Naive thymus-derived CD8-positive, alpha-beta T cell (primary cell): ENCODE data around the gene GRK6. TPM values are rescaled to one million over a fixed set of nuclear protein-coding genes. Genes with fewer than 3 reads are reported as not detected.

Source experiments
- ATAC-seq, 2 donors: fragments of 150-1000 bp; cut with Tn5 transposase in 1 of 2; sonication (Bioruptor Pico), chemical (Tn5 transposase) in 1 of 2; 1 replicate in 1 of 2; 2 replicates in 1 of 2; pipeline ENCODE4 v1.10.0; 2021; ENCODE audit warnings: mild to moderate bottlenecking in 2 of 2, moderate library complexity in 2 of 2
- POLR2A ChIA-PET: fragments of 350-600 bp; sonication (Branson Sonifier 250); formaldehyde crosslinking; loops from one replicate; lab custom pipeline; 2021; ENCODE audit warnings: antibody characterized with exemption; lab: Charles Lee
- DNase-seq, 10 donors: peaks; one replicate each; pipeline versions ENCODE4 v3.0.0 to v3.0.0-alpha.2; 2020 to 2022
- H3K27ac Mint-ChIP-seq, 10 donors: one replicate each; pipeline ENCODE4 v1.8.0; 2020 to 2022; ENCODE audit warnings: mild to moderate bottlenecking in 10 of 10, mixed read lengths in 10 of 10, moderate library complexity in 4 of 10, inconsistent platforms in 1 of 10
- H3K27me3 Mint-ChIP-seq, 5 donors: one replicate each; pipeline ENCODE4 v1.8.0; 2021 to 2022; ENCODE audit warnings: mixed read lengths in 5 of 5
- H3K36me3 Mint-ChIP-seq, 3 donors: one replicate each; pipeline ENCODE4 v1.8.0; 2020 to 2022; ENCODE audit warnings: mixed read lengths in 3 of 3, mild to moderate bottlenecking in 2 of 3, inconsistent platforms in 1 of 3
- H3K4me1 Mint-ChIP-seq, 4 donors: one replicate each; pipeline ENCODE4 v1.8.0; 2021 to 2022; ENCODE audit warnings: mixed read lengths in 4 of 4
- H3K4me3 Mint-ChIP-seq, 10 donors: one replicate each; pipeline ENCODE4 v1.8.0; 2020 to 2022; ENCODE audit warnings: mild to moderate bottlenecking in 10 of 10, mixed read lengths in 10 of 10, moderate library complexity in 6 of 10, inconsistent platforms in 1 of 10
- H3K9me3 Mint-ChIP-seq, 9 donors: one replicate each; pipeline ENCODE4 v1.8.0; 2020 to 2022; ENCODE audit warnings: mixed read lengths in 9 of 9, mild to moderate bottlenecking in 3 of 9, inconsistent platforms in 1 of 9, moderate library complexity in 1 of 9
- polyA plus RNA-seq, 3 donors: library from polyadenylated mRNA; unstranded; fragments of 300-500 nt; fragmentation: Illumina TruSeq; gene quantifications; one replicate each; pipeline ENCODE4 v1.2.3, GENCODE V29; 2021
- total RNA-seq, 8 experiments: library from RNA in 2 of 8; stranded (reverse) in 2 of 8; gene quantifications; one replicate each; pipeline ENCODE4 v1.2.3 and lab custom pipeline; 2021 to 2026

GRK6 gene
- total RNA-seq (100 to 1,000 TPM; 176 to 181 TPM), polyA plus RNA-seq (100 to 1,000 TPM in 2 of 3 donors, 10 to 100 TPM in 1; 83.1 to 204 (median 104) TPM), total RNA-seq (lab: John Stamatoyannopoulos, UW) (89.4 to 215 (median 182) reads per million in 6 experiments)

DNA sequence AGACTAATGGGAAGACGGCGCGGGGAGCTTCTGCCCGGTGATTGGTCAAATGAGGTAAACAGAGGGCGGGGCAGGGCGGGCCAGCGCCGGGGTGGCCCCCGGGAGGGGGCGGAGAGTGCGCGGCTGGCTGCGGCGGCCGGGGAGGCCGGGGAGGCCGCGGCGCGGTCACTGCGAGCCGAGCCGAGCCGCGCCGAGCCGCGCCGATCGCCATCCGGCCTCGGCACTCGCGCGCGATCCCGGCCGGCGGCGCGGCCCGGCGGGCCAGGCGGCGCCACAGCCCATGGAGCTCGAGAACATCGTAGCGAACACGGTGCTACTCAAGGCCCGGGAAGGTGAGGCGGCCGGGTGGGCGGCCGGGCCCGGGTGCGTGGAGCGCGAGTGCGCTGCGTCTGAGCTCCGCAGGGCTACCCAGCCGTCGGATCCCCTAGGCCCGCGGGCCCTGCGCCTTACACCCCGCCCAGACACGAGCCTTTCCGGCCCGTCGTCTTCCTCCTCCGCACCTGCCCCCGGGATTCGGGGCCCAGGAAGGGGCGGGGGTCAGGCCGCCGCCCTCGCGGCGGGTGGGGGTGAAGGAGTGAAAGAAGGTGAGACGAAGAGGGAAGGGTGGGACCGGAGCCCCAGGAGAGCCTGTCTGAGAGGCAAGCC, at the start of gene GRK6:
GRK6 (plus strand) TSS at position 111 of the 645 bp plus-strand sequence; CDS start at position 281, 170 bp downstream.
- Mint-ChIP-seq H3K4me1 (peaks cover 30 to 65% (median 56%) of the 10 kb centered on the region in 4 donors), H3K27me3 (no peaks in the 10 kb centered on the region), H3K4me3 (peak within 1 kb of the TSS; percentile 82 to 98 (median 94)), H3K27ac (peak within 1 kb of the TSS; percentile 92 to 100 (median 98)), H3K36me3 (peaks cover 0 to 20% (median 2%) of the 10 kb centered on the region in 3 donors), H3K9me3 (no peaks in the 10 kb centered on the region)
- ATAC-seq (peak; percentile 24 to 29), DNase-seq (peak; percentile 58 to 88 (median 67))
- POLR2A ChIA-PET: interaction anchor here (0.7 to 34.6 kb wide), 19 partner anchors 8 to 895 kb away, joined by 3 to 1530 read pairs (median 6); partner anchors contain the start of genes F12, LMAN2, NSD1 and PRR7

DNA sequence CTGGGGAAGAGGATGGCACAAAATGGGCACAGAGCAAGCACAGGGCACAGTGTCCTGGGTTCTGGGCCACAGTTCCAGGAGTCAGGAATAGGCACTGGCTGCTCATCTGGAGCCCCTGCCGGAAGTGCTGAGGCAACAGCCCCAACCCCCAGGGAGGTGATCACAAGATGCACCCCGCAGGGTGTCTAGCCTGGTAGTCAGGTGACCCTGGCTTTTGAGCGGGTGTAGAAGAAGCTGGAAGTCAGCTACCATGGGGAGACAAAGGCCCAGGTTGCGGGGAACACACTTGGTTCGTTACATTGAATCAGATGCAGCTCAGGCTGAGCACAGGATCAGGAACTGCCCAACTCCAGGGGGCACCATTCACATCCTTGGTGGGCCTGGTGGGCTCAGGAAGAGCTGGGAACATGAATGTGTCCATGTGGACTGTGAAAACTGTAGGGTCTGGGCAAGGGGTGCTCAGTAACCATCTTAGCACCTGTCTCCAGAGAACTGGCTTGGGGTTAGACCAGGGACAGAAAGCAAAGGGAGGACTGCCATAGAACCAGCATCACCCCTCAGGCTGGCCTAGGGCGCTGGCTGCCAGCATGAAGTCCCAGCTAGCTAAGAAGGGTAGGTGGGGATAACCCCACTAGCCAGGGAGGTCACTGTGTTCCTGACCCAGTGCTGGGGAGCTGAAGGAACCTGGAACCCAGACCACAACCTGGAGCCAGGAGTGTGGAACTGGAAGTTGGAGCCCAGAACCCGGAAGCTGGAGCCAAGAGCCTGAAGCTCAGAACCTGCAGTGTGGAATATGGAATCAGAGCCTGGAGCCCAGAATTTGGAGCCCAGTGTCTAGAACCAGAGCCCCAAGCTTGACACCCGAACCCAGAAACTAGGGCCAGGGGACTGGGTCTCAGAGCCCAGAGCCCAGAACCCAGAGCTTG, 48.4 kb upstream of the GRK6 start:
- no peak for DNase-seq
- Mint-ChIP-seq H3K27ac (peak overlapping the region in 9 of 10 donors; percentile 14 to 94 (median 71)), H3K9me3 (no peaks in the 10 kb centered on the region), H3K36me3 (peaks cover 0 to 6% (median 0%) of the 10 kb centered on the region in 3 donors), H3K27me3 (no peaks in the 10 kb centered on the region), H3K4me3 (no peak overlapping the region), H3K4me1 (peaks cover 28 to 73% (median 53%) of the 10 kb centered on the region in 4 donors)
- ATAC-seq: no peak
- POLR2A ChIA-PET: interaction anchor here (0.8 to 2.0 kb wide), 7 partner anchors 8 to 48 kb away, joined by 3 to 14 read pairs (median 5); partner anchors contain the start of genes GRK6 and LMAN2

- H3K36me3 Mint-ChIP-seq: peaks cover 0 to 1% (median 0%) of the 10 kb centered on the region in 3 donors
- H3K9me3 Mint-ChIP-seq: no peaks in the 10 kb centered on the region
- H3K27ac Mint-ChIP-seq: peak overlapping the region in 7 of 10 donors; percentile 27 to 91 (median 38)
- peaks cover 24 to 67% (median 46%) of the 10 kb centered on the region in 4 donors for H3K4me1 Mint-ChIP-seq
- DNase-seq: no peak
- ATAC-seq: no peak
- H3K27me3 Mint-ChIP-seq: no peaks in the 10 kb centered on the region
- POLR2A ChIA-PET: interaction anchor here (0.6 to 2.0 kb wide), 10 partner anchors 9 to 98 kb away, joined by 3 to 14 read pairs (median 5); partner anchors contain the start of genes GRK6, LMAN2 and PFN3
- H3K4me3 Mint-ChIP-seq: peak overlapping the region in 1 of 10 donors; percentile 6
Observed at GRCh38 chr5:177378884-177379883, 47.3 kb upstream of the GRK6 start.

- Mint-ChIP-seq H3K4me3 (no peak overlapping the region), H3K4me1 (peaks cover 23 to 61% (median 40%) of the 10 kb centered on the region in 4 donors), H3K27ac (no peak overlapping the region), H3K36me3 (no peaks in the 10 kb centered on the region), H3K27me3 (no peaks in the 10 kb centered on the region), H3K9me3 (no peaks in the 10 kb centered on the region)
- DNase-seq: no peak
- POLR2A ChIA-PET: interaction anchor here (1.4 to 5.5 kb wide), 2 partner anchors 9 to 22 kb away, joined by 3 to 66 read pairs; no protein-coding TSS in a partner anchor
- no peak for ATAC-seq
Observed at GRCh38 chr5:177380805-177381126, 45.7 kb upstream of the GRK6 start.

DNA sequence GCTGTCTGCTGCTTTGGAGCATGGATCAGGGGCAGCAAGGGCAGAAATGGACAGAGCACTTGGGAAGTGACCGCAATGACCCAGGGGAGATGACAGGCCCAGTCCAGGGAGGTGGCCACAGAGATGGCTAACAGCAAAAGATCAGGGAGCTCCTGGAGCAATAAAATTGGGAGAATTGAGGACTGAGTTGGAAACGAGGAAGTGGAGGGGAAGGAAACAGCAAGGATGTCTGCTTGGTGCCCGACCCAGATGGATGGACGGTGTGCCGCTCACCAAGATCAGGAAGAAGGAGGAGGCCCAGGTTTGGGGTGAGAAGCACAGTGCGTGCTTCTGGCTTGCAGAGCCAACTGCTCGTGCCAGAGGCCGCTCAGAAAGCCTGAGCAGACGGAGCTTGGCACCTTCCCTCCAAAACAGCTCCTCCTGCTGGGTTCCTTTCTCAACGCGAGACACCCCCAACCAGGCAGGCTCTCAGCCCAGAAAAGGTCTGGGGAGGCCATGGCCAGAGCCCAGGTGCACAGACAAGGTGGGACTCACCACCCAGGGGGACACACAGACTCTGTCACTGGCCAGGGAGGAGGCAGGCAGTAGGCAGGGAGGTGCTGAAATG, 44.0 kb upstream of the GRK6 start:
- peak in 7 of 10 donors; percentile 27 to 73 (median 38) for DNase-seq
- H3K27ac Mint-ChIP-seq: peak overlapping the region in 9 of 10 donors; percentile 35 to 84 (median 73)
- peaks cover 20 to 53% (median 37%) of the 10 kb centered on the region in 4 donors for H3K4me1 Mint-ChIP-seq
- H3K27me3 Mint-ChIP-seq: no peaks in the 10 kb centered on the region
- H3K4me3 Mint-ChIP-seq: peak overlapping the region in 4 of 10 donors; percentile 27 to 47 (median 32)
- H3K9me3 Mint-ChIP-seq: no peaks in the 10 kb centered on the region
- no peaks in the 10 kb centered on the region for H3K36me3 Mint-ChIP-seq
- peak; percentile 76 to 97 for ATAC-seq
- POLR2A ChIA-PET: interaction anchor here (0.7 to 5.5 kb wide), 8 partner anchors 11 to 115 kb away, joined by 3 to 66 read pairs (median 4); partner anchors contain the start of genes GRK6, LMAN2 and PDLIM7

DNA sequence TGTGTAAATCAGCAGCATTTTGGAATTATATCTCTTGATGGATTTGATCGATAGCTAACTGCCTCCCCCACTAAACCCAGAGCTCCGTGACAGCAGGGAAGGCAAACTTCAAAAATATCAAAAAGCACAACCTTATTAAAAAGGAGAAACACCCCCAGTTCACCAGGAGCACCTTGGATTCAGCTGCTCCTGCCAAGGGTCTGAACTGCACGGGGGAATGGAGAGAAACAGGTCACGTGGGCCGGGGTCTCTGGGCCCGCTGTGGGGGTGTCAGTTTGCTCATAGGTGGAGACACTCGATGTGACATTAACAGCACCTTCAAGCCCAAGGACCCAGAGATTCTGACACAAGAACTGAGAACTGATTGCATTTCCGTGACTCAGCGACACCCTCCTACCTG, 43.3 kb upstream of the GRK6 start:
- H3K4me1 Mint-ChIP-seq: peaks cover 20 to 50% (median 40%) of the 10 kb centered on the region in 4 donors
- no peaks in the 10 kb centered on the region for H3K27me3 Mint-ChIP-seq
- DNase-seq: no peak
- no peak for ATAC-seq
- no peaks in the 10 kb centered on the region for H3K9me3 Mint-ChIP-seq
- POLR2A ChIA-PET: interaction anchor here (0.6 to 5.5 kb wide), 7 partner anchors 12 to 831 kb away, joined by 3 to 66 read pairs (median 5); partner anchors contain the start of gene LMAN2
- H3K36me3 Mint-ChIP-seq: no peaks in the 10 kb centered on the region
- H3K4me3 Mint-ChIP-seq: no peak overlapping the region
- H3K27ac Mint-ChIP-seq: no peak overlapping the region

- Mint-ChIP-seq H3K4me3 (peak within 1 kb of the TSS in 2 of 10 donors; percentile 3 to 40), H3K36me3 (no peaks in the 10 kb centered on the region), H3K27ac (peak within 1 kb of the TSS in 8 of 10 donors; percentile 15 to 80 (median 42)), H3K4me1 (peaks cover 25 to 57% (median 48%) of the 10 kb centered on the region in 4 donors), H3K27me3 (peaks cover 0 to 2% (median 0%) of the 10 kb centered on the region in 5 donors), H3K9me3 (no peaks in the 10 kb centered on the region)
- POLR2A ChIA-PET: interaction anchor here (0.5 to 5.5 kb wide), 6 partner anchors 13 to 75 kb away, joined by 3 to 66 read pairs (median 3); partner anchors contain the start of gene LMAN2
- DNase-seq: no peak
- ATAC-seq: no peak
Observed at GRCh38 chr5:177384134-177384533, 42.3 kb upstream of the GRK6 start, which contains the start of gene SLC34A1. SLC34A1 (plus strand) TSS chr5:177384434; CDS start chr5:177385742, 1,308 bp downstream.

DNA sequence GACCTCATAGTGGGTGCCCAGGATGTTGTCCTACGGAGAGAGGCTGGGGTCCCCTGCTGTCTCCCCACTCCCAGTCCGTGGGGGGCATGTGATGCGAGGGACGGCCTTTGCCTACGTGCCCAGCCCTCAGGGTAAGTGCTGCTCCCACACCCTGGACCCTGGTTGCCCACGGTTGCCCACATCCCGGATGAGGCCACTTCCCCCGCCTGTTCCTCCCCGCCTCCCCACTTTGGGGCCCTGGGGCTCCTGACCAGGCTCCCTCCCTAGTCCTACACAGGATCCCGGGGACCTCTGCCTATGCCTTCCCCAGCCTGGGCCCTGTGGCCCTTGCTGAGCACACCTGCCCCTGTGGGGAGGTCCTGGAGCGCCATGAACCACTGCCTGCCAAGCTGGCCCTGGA, 40.8 kb upstream of the GRK6 start:
- peaks cover 0 to 4% (median 0%) of the 10 kb centered on the region in 5 donors for H3K27me3 Mint-ChIP-seq
- POLR2A ChIA-PET: interaction anchor here (0.6 to 5.5 kb wide), 4 partner anchors 10 to 149 kb away, joined by 3 to 66 read pairs (median 4); partner anchors contain the start of gene RGS14
- no peak for ATAC-seq
- DNase-seq: no peak
- H3K4me3 Mint-ChIP-seq: peak overlapping the region in 2 of 10 donors; percentile 3 to 42
- peak overlapping the region in 1 of 10 donors; percentile 80 for H3K27ac Mint-ChIP-seq
- peaks cover 24 to 64% (median 55%) of the 10 kb centered on the region in 4 donors for H3K4me1 Mint-ChIP-seq
- H3K36me3 Mint-ChIP-seq: no peaks in the 10 kb centered on the region
- no peaks in the 10 kb centered on the region for H3K9me3 Mint-ChIP-seq

DNA sequence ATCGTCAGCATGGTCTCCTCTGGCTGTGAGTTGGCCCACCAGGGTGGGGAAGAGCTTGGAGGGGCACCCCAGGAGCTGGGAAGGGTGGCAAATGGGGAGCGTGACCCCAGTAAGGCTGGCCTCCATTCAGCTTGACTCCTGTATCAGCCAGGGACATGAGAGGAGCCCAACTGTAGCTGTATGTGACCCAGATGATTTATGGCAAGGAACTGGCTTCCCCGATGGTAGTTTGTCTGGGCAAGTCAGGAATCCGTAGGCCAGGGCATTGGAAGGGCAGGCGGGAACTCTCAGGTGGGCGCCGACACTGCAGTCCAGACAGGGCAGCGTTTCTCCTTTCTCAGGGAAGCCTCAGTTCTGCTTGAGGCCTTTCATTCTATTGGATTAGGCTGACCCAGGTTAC, 39.9 kb upstream of the GRK6 start:
- H3K4me3 Mint-ChIP-seq: no peak overlapping the region
- no peaks in the 10 kb centered on the region for H3K36me3 Mint-ChIP-seq
- peak overlapping the region in 1 of 10 donors; percentile 11 for H3K27ac Mint-ChIP-seq
- POLR2A ChIA-PET: interaction anchor here (1.0 to 2.3 kb wide), 4 partner anchors 11 to 111 kb away, joined by 3 to 5 read pairs (median 4); partner anchors contain the start of genes PDLIM7 and RGS14
- peaks cover 0 to 4% (median 0%) of the 10 kb centered on the region in 5 donors for H3K27me3 Mint-ChIP-seq
- peaks cover 29 to 67% (median 59%) of the 10 kb centered on the region in 4 donors for H3K4me1 Mint-ChIP-seq
- ATAC-seq: no peak
- DNase-seq: no peak
- H3K9me3 Mint-ChIP-seq: no peaks in the 10 kb centered on the region

- Mint-ChIP-seq H3K9me3 (no peaks in the 10 kb centered on the region), H3K36me3 (no peaks in the 10 kb centered on the region)
Observed at GRCh38 chr5:177387405-177387804, 39.1 kb upstream of the GRK6 start.

More at GRCh38 chr5:177387405-177387804, 39.1 kb upstream of the GRK6 start:
- no peak overlapping the region for H3K4me3 Mint-ChIP-seq
- ATAC-seq (no peak), DNase-seq (no peak)
- H3K4me1 Mint-ChIP-seq: peaks cover 27 to 62% (median 56%) of the 10 kb centered on the region in 4 donors
- H3K27me3 Mint-ChIP-seq: peaks cover 0 to 4% (median 0%) of the 10 kb centered on the region in 5 donors
- H3K27ac Mint-ChIP-seq: no peak overlapping the region
- POLR2A ChIA-PET: interaction anchor here (1.0 to 4.0 kb wide), 4 partner anchors 9 to 110 kb away, joined by 3 to 87 read pairs (median 10); partner anchors contain the start of gene PDLIM7
